Suprapubic skin (tissue), 4 donors: ENCODE measurements around the gene MOB1A.
"Not testable (repeated sequence)": the region's sequence is repeated elsewhere in the genome, so short reads cannot be mapped to it uniquely, and the experiment has no call there.

Experiments used
- CTCF ChIP-seq, 2 donors: fragments of 200-600 bp in 1 of 2; fragments of 450-650 bp in 1 of 2; sonication (generic) in 1 of 2; IDR thresholded peaks; one replicate each; pipeline ENCODE4 v1.5.1; 2016 to 2019; ENCODE audit warnings: antibody characterized with exemption in 2 of 2, mild to moderate bottlenecking in 1 of 2, moderate library complexity in 1 of 2
- EP300 ChIP-seq: sonication (generic); formaldehyde crosslinking; IDR thresholded peaks from one replicate; pipeline ENCODE4 v1.6.1; 2017; ENCODE audit warnings: antibody characterized with exemption
- POLR2A ChIP-seq, 2 donors: fragments of 450-650 bp; IDR thresholded peaks; one replicate each; pipeline ENCODE4 v1.6.1; 2017; ENCODE audit warnings: antibody characterized with exemption in 2 of 2, mild to moderate bottlenecking in 2 of 2, moderate library complexity in 2 of 2
- POLR2AphosphoS5 ChIP-seq, 3 donors: sonication (generic); formaldehyde crosslinking; IDR thresholded peaks; one replicate each; pipeline ENCODE4 v1.6.1; 2017; ENCODE audit warnings: antibody characterized with exemption in 3 of 3

GRCh38 chr2:74121846-74122245 is 56.8 kb downstream of the MOB1A start:
- TF ChIP-seq CTCF (IDR thresholded peaks at IDR 0.05); POLR2A (IDR thresholded peaks at IDR 0.05); POLR2AphosphoS5 (IDR thresholded peaks at IDR 0.05); EP300: not testable (repeated sequence)
